ENCODE data around the gene GTF3C2.

DNA sequence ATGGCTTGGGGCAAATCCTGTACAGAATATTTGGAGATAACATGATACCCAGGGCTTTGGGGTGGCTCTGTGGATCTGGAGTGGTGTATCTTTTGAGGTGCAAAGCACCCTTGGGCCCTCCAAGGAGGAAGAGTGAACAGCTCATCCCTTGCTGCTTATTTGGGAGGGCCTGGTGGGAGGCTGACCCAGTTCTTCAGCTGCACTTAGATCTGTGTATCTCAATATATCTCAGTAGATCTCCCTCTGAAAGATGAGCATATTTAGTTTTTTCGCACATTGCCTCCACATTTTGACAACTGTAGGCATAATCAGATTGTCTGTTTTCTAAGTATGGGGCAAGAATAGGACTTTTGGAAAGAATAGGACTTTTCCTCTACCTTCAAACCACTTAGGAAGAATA is 71.6 kb downstream of the GTF3C2 start:
- TF ChIP-seq, protein P1, sequence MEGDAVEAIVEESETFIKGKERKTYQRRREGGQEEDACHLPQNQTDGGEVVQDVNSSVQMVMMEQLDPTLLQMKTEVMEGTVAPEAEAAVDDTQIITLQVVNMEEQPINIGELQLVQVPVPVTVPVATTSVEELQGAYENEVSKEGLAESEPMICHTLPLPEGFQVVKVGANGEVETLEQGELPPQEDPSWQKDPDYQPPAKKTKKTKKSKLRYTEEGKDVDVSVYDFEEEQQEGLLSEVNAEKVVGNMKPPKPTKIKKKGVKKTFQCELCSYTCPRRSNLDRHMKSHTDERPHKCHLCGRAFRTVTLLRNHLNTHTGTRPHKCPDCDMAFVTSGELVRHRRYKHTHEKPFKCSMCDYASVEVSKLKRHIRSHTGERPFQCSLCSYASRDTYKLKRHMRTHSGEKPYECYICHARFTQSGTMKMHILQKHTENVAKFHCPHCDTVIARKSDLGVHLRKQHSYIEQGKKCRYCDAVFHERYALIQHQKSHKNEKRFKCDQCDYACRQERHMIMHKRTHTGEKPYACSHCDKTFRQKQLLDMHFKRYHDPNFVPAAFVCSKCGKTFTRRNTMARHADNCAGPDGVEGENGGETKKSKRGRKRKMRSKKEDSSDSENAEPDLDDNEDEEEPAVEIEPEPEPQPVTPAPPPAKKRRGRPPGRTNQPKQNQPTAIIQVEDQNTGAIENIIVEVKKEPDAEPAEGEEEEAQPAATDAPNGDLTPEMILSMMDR (IDR thresholded peaks at IDR 0.05), result no peak
- TF ChIP-seq POLR2A (IDR thresholded peaks at IDR 0.05; ENCODE audit: low read depth), result no peak

All from esophagus muscularis mucosa (tissue), 3 donors.